GM12878 (cell line): ENCODE data around the gene SHISA7.

Experiments
- CBFB ChIP-seq: IDR thresholded peaks from 2 replicates; pipeline ENCODE4 v1.6.1; 2016; ENCODE audit warnings: antibody characterized with exemption, low read depth
- JUND ChIP-seq: IDR thresholded peaks from 2 replicates; pipeline ENCODE4 v1.6.1; 2012; ENCODE audit warnings: low read depth, mild to moderate bottlenecking, low read length, improper control_type of control experiment, moderate library complexity
- MXI1 ChIP-seq: fragments of 150-350 bp; IDR thresholded peaks from 2 replicates; pipeline ENCODE4 v1.6.1; 2011; ENCODE audit warnings: low read depth, mild to moderate bottlenecking, inconsistent platforms, low read length, improper control_type of control experiment
- TCF12 ChIP-seq: IDR thresholded peaks from 2 replicates; pipeline ENCODE4 v1.6.1; 2011; ENCODE audit warnings: low read depth, mild to moderate bottlenecking, low read length
- TF ChIP-seq, protein P1 (sequence below): IDR thresholded peaks from 2 replicates; pipeline ENCODE4 v1.6.1; 2011; ENCODE audit warnings: low read depth, mild to moderate bottlenecking, low read length, moderate library complexity, borderline replicate concordance; ENCODE audit errors: extremely low read depth
- TF ChIP-seq, protein P2 (sequence below), 3 experiments: IDR thresholded peaks in 2 of 3; conservative IDR thresholded peaks in 1 of 3; 2 replicates each; pipeline ENCODE4 v1.5.1; 2011; ENCODE audit warnings: low read depth in 3 of 3, low read length in 3 of 3, mild to moderate bottlenecking in 3 of 3, control low read depth in 2 of 3, moderate library complexity in 2 of 3, inconsistent platforms in 1 of 3, mixed read lengths in 1 of 3; ENCODE audit not compliant: control insufficient read depth in 2 of 3, insufficient read depth in 1 of 3; ENCODE audit errors: extremely low read depth in 1 of 3

DNA sequence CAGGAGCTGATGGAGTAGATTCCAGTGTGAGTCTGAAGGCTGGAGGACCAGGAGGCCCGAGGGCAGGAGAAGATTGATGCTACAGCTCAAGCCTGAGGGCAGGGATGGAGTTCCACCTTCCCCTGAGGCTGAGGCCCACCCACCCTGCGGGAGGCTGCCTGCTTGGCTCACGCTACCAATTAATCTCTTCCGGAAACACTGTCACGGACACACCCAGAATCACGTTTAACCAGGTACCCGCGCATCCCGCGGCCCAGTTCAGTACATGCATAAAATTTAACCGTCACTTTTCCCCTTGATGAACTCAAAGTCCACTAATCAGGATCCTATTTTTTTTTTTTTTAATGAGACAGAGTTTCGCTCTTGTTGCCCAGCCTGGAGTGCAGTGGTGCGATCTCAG lies 28.2 kb upstream of the SHISA7 start:
- TF ChIP-seq, protein P1, sequence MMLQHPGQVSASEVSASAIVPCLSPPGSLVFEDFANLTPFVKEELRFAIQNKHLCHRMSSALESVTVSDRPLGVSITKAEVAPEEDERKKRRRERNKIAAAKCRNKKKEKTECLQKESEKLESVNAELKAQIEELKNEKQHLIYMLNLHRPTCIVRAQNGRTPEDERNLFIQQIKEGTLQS = no peak
- TF ChIP-seq, protein P2, sequence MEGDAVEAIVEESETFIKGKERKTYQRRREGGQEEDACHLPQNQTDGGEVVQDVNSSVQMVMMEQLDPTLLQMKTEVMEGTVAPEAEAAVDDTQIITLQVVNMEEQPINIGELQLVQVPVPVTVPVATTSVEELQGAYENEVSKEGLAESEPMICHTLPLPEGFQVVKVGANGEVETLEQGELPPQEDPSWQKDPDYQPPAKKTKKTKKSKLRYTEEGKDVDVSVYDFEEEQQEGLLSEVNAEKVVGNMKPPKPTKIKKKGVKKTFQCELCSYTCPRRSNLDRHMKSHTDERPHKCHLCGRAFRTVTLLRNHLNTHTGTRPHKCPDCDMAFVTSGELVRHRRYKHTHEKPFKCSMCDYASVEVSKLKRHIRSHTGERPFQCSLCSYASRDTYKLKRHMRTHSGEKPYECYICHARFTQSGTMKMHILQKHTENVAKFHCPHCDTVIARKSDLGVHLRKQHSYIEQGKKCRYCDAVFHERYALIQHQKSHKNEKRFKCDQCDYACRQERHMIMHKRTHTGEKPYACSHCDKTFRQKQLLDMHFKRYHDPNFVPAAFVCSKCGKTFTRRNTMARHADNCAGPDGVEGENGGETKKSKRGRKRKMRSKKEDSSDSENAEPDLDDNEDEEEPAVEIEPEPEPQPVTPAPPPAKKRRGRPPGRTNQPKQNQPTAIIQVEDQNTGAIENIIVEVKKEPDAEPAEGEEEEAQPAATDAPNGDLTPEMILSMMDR (IDR thresholded peaks at IDR 0.05 in 2 of 3, conservative IDR thresholded peaks at IDR 0.05 in 1 of 3; ENCODE audit: control insufficient read depth in 2 of 3, extremely low read depth in 1 of 3, insufficient read depth in 1 of 3, low read depth in 3 of 3, low read length in 3 of 3) = no peak
- TF ChIP-seq JUND (no peak), CBFB (no peak), TCF12 (no peak), MXI1 (no peak)
